ENCODE results near the gene ANKRD24. TPM values are rescaled to one million over a fixed set of nuclear protein-coding genes. Genes with fewer than 3 reads are reported as not detected.
"Not testable (repeated sequence)": the region's sequence is repeated elsewhere in the genome, so short reads cannot be mapped to it uniquely, and the experiment has no call there.

Gene ANKRD24
- total RNA-seq (2021; fragmentation: NEBNext Ultra II Directional; extraction: Animal tissue kit (Norgen Biotek cat#: 25700)) = under 1 TPM; 0.11 to 0.81 (median 0.54) TPM
- long read RNA-seq = 0 reads

DNA sequence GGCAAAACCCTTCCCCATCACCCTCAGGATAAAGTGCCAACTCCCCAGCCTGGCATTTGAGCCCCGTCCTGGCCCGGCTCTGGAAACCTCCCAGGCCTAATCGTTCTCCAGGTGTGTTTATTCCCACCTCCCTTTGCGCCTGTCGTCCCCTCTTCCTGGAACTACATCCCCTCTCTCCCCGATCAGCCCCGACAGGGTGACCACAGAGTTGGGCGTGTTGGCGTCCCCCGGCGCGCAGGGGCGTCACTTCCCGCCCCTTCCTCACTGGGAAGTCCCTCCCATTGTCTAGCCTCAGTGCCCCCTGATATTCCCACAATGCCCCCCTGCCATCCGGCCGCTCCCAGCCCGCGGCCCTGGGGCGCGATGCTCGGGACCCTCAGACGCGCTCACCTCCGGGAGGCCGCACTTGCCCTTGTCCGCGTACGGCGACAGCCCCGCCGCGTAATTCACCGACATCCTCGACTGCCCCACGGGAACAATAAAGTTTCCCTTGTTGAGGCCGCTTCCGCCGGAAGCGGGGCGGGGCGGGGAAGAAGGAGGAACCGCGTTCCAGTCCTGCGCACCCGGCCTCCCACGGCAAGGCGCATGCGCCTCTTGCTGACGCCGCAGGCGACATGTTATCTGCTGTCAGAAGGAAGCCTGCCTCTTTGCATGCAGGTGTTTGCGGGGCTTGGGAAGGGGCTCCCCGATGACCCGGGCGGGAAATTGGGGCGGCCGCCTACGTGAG lies at the start of gene ANKRD24, which contains the start of gene SIRT6:
TSS of gene ANKRD24 (plus strand) at position 606 of the 727 bp plus-strand sequence. CDS start 3,737 bp downstream, outside the sequence.
TSS of gene SIRT6 (minus strand) at position 480 of the 727 bp plus-strand sequence. CDS start at position 456, 24 bp downstream.
- H3K27me3 Mint-ChIP-seq (ENCODE audit: insufficient read depth) = peaks cover 6% of the 10 kb centered on the region
- TF ChIP-seq, protein P1, sequence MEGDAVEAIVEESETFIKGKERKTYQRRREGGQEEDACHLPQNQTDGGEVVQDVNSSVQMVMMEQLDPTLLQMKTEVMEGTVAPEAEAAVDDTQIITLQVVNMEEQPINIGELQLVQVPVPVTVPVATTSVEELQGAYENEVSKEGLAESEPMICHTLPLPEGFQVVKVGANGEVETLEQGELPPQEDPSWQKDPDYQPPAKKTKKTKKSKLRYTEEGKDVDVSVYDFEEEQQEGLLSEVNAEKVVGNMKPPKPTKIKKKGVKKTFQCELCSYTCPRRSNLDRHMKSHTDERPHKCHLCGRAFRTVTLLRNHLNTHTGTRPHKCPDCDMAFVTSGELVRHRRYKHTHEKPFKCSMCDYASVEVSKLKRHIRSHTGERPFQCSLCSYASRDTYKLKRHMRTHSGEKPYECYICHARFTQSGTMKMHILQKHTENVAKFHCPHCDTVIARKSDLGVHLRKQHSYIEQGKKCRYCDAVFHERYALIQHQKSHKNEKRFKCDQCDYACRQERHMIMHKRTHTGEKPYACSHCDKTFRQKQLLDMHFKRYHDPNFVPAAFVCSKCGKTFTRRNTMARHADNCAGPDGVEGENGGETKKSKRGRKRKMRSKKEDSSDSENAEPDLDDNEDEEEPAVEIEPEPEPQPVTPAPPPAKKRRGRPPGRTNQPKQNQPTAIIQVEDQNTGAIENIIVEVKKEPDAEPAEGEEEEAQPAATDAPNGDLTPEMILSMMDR (IDR thresholded peaks at IDR 0.05) = no peak
- no peaks in the 10 kb centered on the region for H3K9me3 Mint-ChIP-seq
- DNase-seq = peak; percentile 93
- peak within 1 kb of the TSS; percentile 94 for H3K27ac Mint-ChIP-seq
- peaks cover 6% of the 10 kb centered on the region; the same call in 1 of the 2 replicates for H3K36me3 Mint-ChIP-seq (ENCODE audit: low read depth)
- H3K4me3 Mint-ChIP-seq = peak within 1 kb of the TSS; percentile 98
- H3K4me1 Mint-ChIP-seq (ENCODE audit: low read depth) = peaks cover 14% of the 10 kb centered on the region

DNA sequence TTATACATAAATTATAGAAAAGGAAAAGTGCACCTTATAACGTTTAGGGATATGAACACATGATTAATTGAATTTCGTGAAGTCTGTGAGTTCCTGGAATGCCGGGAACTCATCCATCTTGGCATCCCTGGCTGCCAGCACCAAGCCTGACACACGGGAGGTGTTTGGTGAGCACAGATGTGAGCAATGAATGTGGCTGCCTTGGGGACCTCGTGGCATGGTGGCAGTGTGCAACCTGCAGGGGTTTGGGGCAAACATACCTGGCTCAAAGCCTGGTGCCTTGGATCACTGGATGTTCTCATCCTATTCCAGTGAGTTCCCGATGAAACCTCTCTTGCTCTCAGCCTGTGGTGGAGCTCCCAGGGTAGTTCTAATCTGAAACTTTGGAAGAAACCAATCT lies 48.1 kb upstream of the ANKRD24 start:
- peaks cover 10% of the 10 kb centered on the region for H3K4me1 Mint-ChIP-seq (ENCODE audit: low read depth)
- DNase-seq = no peak
- H3K27me3 Mint-ChIP-seq (ENCODE audit: insufficient read depth) = peaks cover 8% of the 10 kb centered on the region; the same call in 1 of the 2 replicates
- no peak overlapping the region for H3K4me3 Mint-ChIP-seq
- H3K36me3 Mint-ChIP-seq (ENCODE audit: low read depth) = no peaks in the 10 kb centered on the region
- H3K9me3 Mint-ChIP-seq = no peaks in the 10 kb centered on the region
- TF ChIP-seq, protein P1 (IDR thresholded peaks at IDR 0.05) = no peak
- H3K27ac Mint-ChIP-seq = no peak overlapping the region

DNA sequence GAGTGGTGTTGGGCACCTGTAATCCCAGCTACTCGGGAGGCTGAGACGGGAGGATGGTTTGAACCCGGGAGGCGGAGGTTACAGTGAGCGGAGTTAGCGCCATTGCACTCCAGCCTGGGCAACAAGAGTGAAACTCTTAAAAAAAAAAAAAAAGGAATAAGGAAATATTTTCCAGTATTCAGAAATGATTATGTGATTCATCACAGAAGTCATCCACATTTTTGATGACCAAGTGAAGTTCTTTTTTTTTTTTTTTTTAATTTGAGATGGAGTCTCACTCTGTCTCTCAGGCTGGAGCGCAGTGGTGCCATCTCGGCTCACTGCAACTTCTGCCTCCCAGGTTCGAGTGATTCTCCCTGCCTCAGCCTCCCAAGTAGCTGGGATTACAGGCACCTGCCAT lies 47.1 kb upstream of the ANKRD24 start:
- H3K4me3 Mint-ChIP-seq; H3K27me3 Mint-ChIP-seq (ENCODE audit: insufficient read depth); H3K27ac Mint-ChIP-seq; DNase-seq; H3K9me3 Mint-ChIP-seq; H3K36me3 Mint-ChIP-seq (ENCODE audit: low read depth): not testable (repeated sequence)
- H3K4me1 Mint-ChIP-seq (ENCODE audit: low read depth) = peaks cover 19% of the 10 kb centered on the region

DNA sequence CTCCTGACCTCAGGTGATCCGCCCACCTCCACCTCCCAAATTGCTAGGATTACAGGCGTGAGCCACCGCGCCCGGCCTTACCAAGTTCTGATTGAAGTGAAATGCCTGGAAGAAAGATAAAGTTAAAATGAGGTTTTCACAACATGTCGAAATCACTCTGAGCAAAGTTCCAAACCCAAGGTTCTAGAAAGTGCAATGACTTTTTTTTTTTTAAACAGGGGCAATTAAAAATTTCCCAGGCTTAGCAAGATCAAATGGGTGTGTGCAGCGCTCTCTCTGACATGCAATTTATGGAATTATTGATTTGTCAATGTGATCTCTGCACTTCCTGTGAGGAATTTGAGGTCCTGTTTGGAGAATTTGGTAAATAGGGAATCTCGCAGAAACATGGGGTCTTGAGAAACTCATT lies 45.8 kb upstream of the ANKRD24 start:
- peaks cover 8% of the 10 kb centered on the region; the same call in 1 of the 2 replicates for H3K27me3 Mint-ChIP-seq (ENCODE audit: insufficient read depth)
- no peak overlapping the region for H3K27ac Mint-ChIP-seq
- TF ChIP-seq, protein P1 (IDR thresholded peaks at IDR 0.05) = no peak
- H3K4me3 Mint-ChIP-seq = no peak overlapping the region
- peaks cover 12% of the 10 kb centered on the region for H3K4me1 Mint-ChIP-seq (ENCODE audit: low read depth)
- DNase-seq = no peak
- H3K9me3 Mint-ChIP-seq = no peaks in the 10 kb centered on the region
- H3K36me3 Mint-ChIP-seq (ENCODE audit: low read depth) = no peaks in the 10 kb centered on the region

DNA sequence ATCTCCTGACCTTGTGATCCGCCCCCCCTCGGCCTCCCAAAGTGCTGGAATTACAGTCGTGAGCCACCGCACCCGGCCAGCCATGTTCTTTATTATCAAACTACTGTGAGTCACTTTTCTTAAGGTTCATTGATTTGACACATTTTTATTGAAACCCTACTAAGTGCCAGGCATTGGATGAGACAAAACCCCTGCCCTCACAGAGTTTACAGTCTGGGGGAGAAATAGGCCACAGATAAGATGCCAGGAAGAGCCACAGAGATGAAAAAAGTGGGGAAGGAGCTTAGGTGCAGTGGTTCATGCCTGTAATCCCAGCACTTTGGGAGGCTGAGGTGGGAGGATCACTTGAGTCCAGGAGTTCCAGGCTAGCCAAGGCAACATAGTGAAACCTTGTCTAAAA lies 44.0 kb upstream of the ANKRD24 start:
- Mint-ChIP-seq H3K27ac (no peak overlapping the region), H3K27me3 (ENCODE audit: insufficient read depth) (peaks cover 8% of the 10 kb centered on the region; the same call in 1 of the 2 replicates), H3K4me1 (ENCODE audit: low read depth) (peaks cover 12% of the 10 kb centered on the region), H3K4me3 (no peak overlapping the region), H3K9me3 (no peaks in the 10 kb centered on the region), H3K36me3 (ENCODE audit: low read depth) (no peaks in the 10 kb centered on the region)
- TF ChIP-seq, protein P1 (IDR thresholded peaks at IDR 0.05) = no peak
- no peak for DNase-seq

DNA sequence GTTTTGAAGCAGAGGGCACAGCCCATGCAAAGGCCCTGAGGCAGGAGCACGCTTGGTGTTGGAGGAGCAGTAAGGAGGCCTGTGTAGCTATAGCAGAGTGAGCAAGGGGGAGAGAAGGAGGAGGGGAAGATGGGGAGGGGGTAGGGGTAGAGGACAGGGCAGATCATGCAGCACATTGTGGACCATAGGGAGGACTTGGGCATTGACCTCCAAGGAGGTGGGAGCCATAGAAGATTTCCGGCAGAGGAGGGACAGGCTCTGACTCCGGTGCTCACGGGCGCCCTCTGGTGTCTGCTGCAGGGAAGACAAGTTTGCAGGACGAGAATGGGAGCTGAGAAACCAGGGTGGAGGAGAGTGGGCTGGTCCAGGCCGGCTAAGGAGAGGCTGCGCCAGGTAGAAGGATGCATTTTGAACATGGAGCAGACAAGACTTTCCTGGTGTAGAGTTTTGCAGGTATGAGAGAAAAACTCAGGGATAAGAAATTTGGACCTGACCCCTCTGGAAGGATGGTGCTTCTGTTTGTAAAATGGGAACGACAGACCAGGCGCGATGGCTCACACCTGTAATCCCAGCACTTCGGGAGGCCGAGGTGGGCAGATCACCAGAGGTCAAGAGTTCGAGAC lies 42.8 kb upstream of the ANKRD24 start:
- peak; percentile 55 for DNase-seq
- Mint-ChIP-seq H3K9me3 (no peaks in the 10 kb centered on the region), H3K27ac (no peak overlapping the region), H3K4me1 (ENCODE audit: low read depth) (peaks cover 16% of the 10 kb centered on the region), H3K36me3 (ENCODE audit: low read depth) (no peaks in the 10 kb centered on the region), H3K27me3 (ENCODE audit: insufficient read depth) (peaks cover 8% of the 10 kb centered on the region; the same call in 1 of the 2 replicates), H3K4me3 (no peak overlapping the region)
- TF ChIP-seq, protein P1 (IDR thresholded peaks at IDR 0.05) = peak; percentile 82

Measured in HFFc6 (cell line).